Memory B cell (primary cell): ENCODE measurements around the gene NBEAL2.
"Not testable (repeated sequence)": the region's sequence is repeated elsewhere in the genome, so short reads cannot be mapped to it uniquely, and the experiment has no call there.

Source experiments
- ATAC-seq: fragments of 150-1000 bp; cut with Tn5 transposase; 2 replicates; pipeline ENCODE4 v1.10.0; 2021; ENCODE audit warnings: low read depth, mild to moderate bottlenecking, moderate library complexity
- DNase-seq, 2 donors: peaks; one replicate each; pipeline ENCODE4 v3.0.0; 2022; ENCODE audit warnings: low spot score in 2 of 2
- H3K27ac Mint-ChIP-seq: one replicate; pipeline ENCODE4 v1.8.0; 2022; ENCODE audit warnings: mild to moderate bottlenecking, moderate library complexity, mixed read lengths
- H3K27me3 Mint-ChIP-seq: one replicate; pipeline ENCODE4 v1.8.0; 2022; ENCODE audit warnings: mixed read lengths
- H3K36me3 Mint-ChIP-seq: one replicate; pipeline ENCODE4 v1.8.0; 2022; ENCODE audit warnings: mild to moderate bottlenecking, mixed read lengths
- H3K4me1 Mint-ChIP-seq: one replicate; pipeline ENCODE4 v1.8.0; 2022; ENCODE audit warnings: mixed read lengths
- H3K4me3 Mint-ChIP-seq: one replicate; pipeline ENCODE4 v1.8.0; 2022; ENCODE audit warnings: mild to moderate bottlenecking, moderate library complexity, mixed read lengths
- H3K9me3 Mint-ChIP-seq: one replicate; pipeline ENCODE4 v1.8.0; 2022; ENCODE audit warnings: mixed read lengths

Gene NBEAL2

GRCh38 chr3:47019201-47019600 is 39.7 kb downstream of the NBEAL2 start:
- DNase-seq: no peak
- ATAC-seq: no peak
- Mint-ChIP-seq H3K36me3 (peaks cover 12% of the 10 kb centered on the region), H3K9me3 (no peaks in the 10 kb centered on the region), H3K4me1 (peaks cover 29% of the 10 kb centered on the region), H3K4me3 (no peak overlapping the region), H3K27ac (peak overlapping the region; percentile 88), H3K27me3 (no peaks in the 10 kb centered on the region)

DNA sequence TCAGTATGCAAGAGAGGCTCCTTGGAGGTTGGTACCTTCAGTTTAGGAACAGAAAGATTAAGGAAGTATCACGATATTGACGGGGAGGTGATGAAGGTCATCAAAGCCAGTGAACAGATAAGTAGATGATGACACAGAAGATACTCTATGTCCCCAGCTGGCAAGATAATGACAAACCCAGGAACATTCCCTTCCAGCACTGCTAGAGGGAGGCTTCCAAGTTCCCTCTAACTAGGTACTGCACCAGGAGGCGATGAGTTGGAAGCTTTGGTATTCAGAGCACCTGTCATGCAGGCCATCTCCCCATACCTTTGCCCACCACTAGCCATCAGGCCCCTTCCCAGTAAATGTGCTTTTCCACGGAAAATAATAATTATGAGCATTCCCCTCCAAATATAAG is 40.8 kb downstream of the NBEAL2 start:
- no peak overlapping the region for H3K27ac Mint-ChIP-seq
- H3K9me3 Mint-ChIP-seq: no peaks in the 10 kb centered on the region
- no peak overlapping the region for H3K4me3 Mint-ChIP-seq
- H3K36me3 Mint-ChIP-seq: peaks cover 12% of the 10 kb centered on the region
- ATAC-seq: no peak
- no peak for DNase-seq
- H3K27me3 Mint-ChIP-seq: no peaks in the 10 kb centered on the region
- H3K4me1 Mint-ChIP-seq: peaks cover 37% of the 10 kb centered on the region

DNA sequence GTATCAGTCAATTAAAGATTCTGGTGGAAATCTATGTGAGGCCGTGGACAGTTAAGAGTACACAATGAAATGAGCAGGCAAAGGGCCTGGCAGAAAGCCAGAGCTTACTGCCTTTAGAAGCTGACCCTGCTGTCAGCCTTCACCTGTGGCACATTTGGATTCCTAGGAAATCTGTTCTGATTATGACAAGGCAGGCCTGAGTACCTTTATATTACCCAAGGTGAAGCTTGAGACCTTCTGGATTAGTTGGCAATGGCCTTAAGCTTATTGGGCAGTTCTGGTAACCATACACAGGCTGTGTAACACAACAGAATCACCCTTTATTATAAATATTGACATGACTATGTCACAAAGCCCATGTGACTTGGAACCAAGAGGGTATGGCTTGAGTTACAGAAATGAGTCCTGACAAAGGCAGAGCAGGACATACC is 43.2 kb downstream of the NBEAL2 start:
- Mint-ChIP-seq H3K27me3 (no peaks in the 10 kb centered on the region), H3K36me3 (peaks cover 14% of the 10 kb centered on the region), H3K4me1 (peaks cover 28% of the 10 kb centered on the region), H3K27ac (no peak overlapping the region), H3K4me3 (no peak overlapping the region), H3K9me3 (no peaks in the 10 kb centered on the region)
- DNase-seq (no peak), ATAC-seq (no peak)

GRCh38 chr3:47024932-47025331 is 45.5 kb downstream of the NBEAL2 start:
- H3K9me3 Mint-ChIP-seq: no peaks in the 10 kb centered on the region
- H3K36me3 Mint-ChIP-seq: peaks cover 16% of the 10 kb centered on the region
- ATAC-seq (no peak), DNase-seq (no peak)
- H3K4me3 Mint-ChIP-seq: no peak overlapping the region
- H3K4me1 Mint-ChIP-seq: peaks cover 16% of the 10 kb centered on the region
- H3K27ac Mint-ChIP-seq: peak overlapping the region; percentile 61
- no peaks in the 10 kb centered on the region for H3K27me3 Mint-ChIP-seq

- not testable (repeated sequence) for ATAC-seq, H3K27me3 Mint-ChIP-seq, H3K4me3 Mint-ChIP-seq, H3K9me3 Mint-ChIP-seq, DNase-seq
- Mint-ChIP-seq H3K36me3 (peaks cover 18% of the 10 kb centered on the region), H3K4me1 (peaks cover 19% of the 10 kb centered on the region), H3K27ac (peak overlapping the region; percentile 56)
Measured at GRCh38 chr3:47026432-47026831, 47.0 kb downstream of the NBEAL2 start.

DNA sequence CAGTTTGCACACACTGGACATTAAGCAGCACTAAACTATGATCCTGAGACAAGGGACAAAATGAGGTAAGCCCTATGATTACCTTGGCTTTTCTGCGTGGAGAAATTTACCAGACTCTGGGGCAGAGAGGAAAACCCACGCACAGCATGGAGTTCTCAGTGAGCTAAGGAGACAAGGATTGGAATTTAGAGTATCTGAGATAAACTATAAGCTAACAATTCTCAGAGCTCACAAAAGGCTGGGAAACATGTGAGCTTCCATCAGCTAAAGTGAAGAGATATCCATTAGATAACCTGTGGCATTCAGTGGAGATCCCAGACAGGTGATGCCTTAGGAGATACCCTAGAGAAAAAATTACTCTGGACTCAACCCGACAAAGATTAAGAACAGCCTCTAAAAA is 48.7 kb downstream of the NBEAL2 start:
- Mint-ChIP-seq H3K9me3 (no peaks in the 10 kb centered on the region), H3K27ac (peak overlapping the region; percentile 12), H3K36me3 (peaks cover 21% of the 10 kb centered on the region), H3K27me3 (no peaks in the 10 kb centered on the region), H3K4me3 (no peak overlapping the region), H3K4me1 (peaks cover 23% of the 10 kb centered on the region)
- ATAC-seq: no peak
- DNase-seq: no peak

DNA sequence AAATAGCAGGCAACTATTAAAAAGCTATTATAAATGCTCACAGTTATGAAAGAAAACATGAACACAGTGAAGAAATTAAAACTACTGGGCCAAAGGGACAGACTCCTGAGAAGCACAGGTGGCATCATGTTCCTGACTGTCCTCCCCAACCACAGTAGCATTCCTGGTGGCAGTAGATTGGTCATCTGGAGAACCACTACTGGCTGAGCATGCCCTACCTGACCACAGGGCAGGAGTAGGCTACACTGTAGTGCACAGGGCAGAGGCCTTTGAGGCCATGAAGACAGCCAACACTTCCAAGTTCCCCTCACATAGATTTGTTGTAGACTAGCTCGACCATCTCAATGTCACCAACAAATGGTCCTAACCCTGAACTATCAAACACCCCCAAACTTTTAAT is 49.2 kb downstream of the NBEAL2 start:
- H3K27ac Mint-ChIP-seq: peak overlapping the region; percentile 12
- H3K4me1 Mint-ChIP-seq: peaks cover 23% of the 10 kb centered on the region
- ATAC-seq: no peak
- no peaks in the 10 kb centered on the region for H3K27me3 Mint-ChIP-seq
- no peak overlapping the region for H3K4me3 Mint-ChIP-seq
- H3K9me3 Mint-ChIP-seq: no peaks in the 10 kb centered on the region
- peaks cover 23% of the 10 kb centered on the region for H3K36me3 Mint-ChIP-seq
- DNase-seq: no peak

- Mint-ChIP-seq H3K27ac (peak overlapping the region; percentile 72), H3K4me1 (peaks cover 11% of the 10 kb centered on the region), H3K36me3 (peaks cover 27% of the 10 kb centered on the region)
- DNase-seq, H3K27me3 Mint-ChIP-seq, H3K9me3 Mint-ChIP-seq, H3K4me3 Mint-ChIP-seq: not testable (repeated sequence)
- ATAC-seq: peak; percentile 83
Measured at GRCh38 chr3:47031041-47031440, 51.6 kb downstream of the NBEAL2 start.

- ATAC-seq (no peak), DNase-seq (no peak)
- H3K4me3 Mint-ChIP-seq: no peak overlapping the region
- peaks cover 26% of the 10 kb centered on the region for H3K36me3 Mint-ChIP-seq
- no peaks in the 10 kb centered on the region for H3K9me3 Mint-ChIP-seq
- H3K4me1 Mint-ChIP-seq: peaks cover 20% of the 10 kb centered on the region
- H3K27ac Mint-ChIP-seq: peak overlapping the region; percentile 83
- H3K27me3 Mint-ChIP-seq: no peaks in the 10 kb centered on the region
Measured at GRCh38 chr3:47034868-47035489, 55.5 kb downstream of the NBEAL2 start.

DNA sequence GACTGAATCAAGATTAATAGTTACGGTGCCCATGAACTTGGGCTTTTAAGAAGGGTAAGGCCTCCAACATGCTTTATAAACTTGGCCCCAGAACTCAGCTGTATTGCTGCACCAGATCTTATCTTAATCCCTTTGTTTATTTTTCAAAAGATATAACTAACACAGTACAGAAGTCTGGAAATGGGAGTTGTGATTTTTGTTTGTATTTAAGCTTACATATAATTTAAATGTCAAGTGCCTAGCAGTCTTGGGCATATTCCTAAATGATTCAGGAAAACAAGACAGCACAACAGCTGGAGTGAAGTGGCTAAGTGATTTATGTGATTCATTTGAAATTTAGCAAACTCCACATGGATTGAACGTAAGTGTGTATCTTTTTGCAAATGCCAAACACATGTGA is 56.2 kb downstream of the NBEAL2 start:
- H3K4me1 Mint-ChIP-seq: peaks cover 20% of the 10 kb centered on the region
- H3K27me3 Mint-ChIP-seq: no peaks in the 10 kb centered on the region
- H3K4me3 Mint-ChIP-seq: no peak overlapping the region
- no peaks in the 10 kb centered on the region for H3K9me3 Mint-ChIP-seq
- H3K36me3 Mint-ChIP-seq: peaks cover 28% of the 10 kb centered on the region
- DNase-seq (no peak), ATAC-seq (no peak)
- H3K27ac Mint-ChIP-seq: peak overlapping the region; percentile 83

GRCh38 chr3:47036145-47036544 is 56.7 kb downstream of the NBEAL2 start:
- H3K36me3 Mint-ChIP-seq: peaks cover 26% of the 10 kb centered on the region
- H3K9me3 Mint-ChIP-seq: no peaks in the 10 kb centered on the region
- H3K27ac Mint-ChIP-seq: peak overlapping the region; percentile 41
- no peaks in the 10 kb centered on the region for H3K27me3 Mint-ChIP-seq
- DNase-seq (no peak), ATAC-seq (no peak)
- no peak overlapping the region for H3K4me3 Mint-ChIP-seq
- H3K4me1 Mint-ChIP-seq: peaks cover 15% of the 10 kb centered on the region

- peaks cover 13% of the 10 kb centered on the region for H3K4me1 Mint-ChIP-seq
- ATAC-seq: not testable (repeated sequence)
Measured at GRCh38 chr3:47037302-47037701, 57.8 kb downstream of the NBEAL2 start.

DNA sequence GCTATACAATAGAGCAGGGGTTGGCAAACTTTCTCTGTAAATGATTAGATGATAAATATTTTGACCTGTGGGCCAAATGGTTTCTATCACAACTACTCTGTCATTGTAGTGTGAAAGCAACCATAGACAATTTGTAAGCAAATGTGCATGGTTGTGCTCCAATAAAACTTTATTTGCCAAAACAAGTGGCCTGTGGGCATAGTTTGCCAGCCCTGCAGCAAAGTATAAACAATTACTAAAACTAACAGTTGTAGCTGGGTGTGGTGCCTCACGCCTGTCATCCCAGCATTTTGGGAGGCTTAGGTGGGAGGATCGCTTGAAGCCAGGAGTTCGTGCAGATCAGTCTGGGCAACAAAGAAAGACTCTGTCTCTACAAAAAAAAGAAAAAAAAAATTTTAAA is 61.6 kb downstream of the NBEAL2 start:
- no peak overlapping the region for H3K27ac Mint-ChIP-seq
- H3K9me3 Mint-ChIP-seq: no peaks in the 10 kb centered on the region
- DNase-seq: no peak
- ATAC-seq: no peak
- H3K4me1 Mint-ChIP-seq: peaks cover 13% of the 10 kb centered on the region
- no peak overlapping the region for H3K4me3 Mint-ChIP-seq
- peaks cover 26% of the 10 kb centered on the region for H3K36me3 Mint-ChIP-seq
- H3K27me3 Mint-ChIP-seq: no peaks in the 10 kb centered on the region

More at GRCh38 chr3:47037302-47037701, 57.8 kb downstream of the NBEAL2 start:
- Mint-ChIP-seq H3K27ac (peak overlapping the region; percentile 89), H3K36me3 (peaks cover 27% of the 10 kb centered on the region)
- H3K27me3 Mint-ChIP-seq, H3K4me3 Mint-ChIP-seq, H3K9me3 Mint-ChIP-seq, DNase-seq: not testable (repeated sequence)

GRCh38 chr3:47042231-47042791 is 62.8 kb downstream of the NBEAL2 start:
- ATAC-seq (no peak), DNase-seq (no peak)
- H3K4me1 Mint-ChIP-seq: peaks cover 13% of the 10 kb centered on the region
- H3K36me3 Mint-ChIP-seq: peaks cover 24% of the 10 kb centered on the region
- peak overlapping the region; percentile 63 for H3K27ac Mint-ChIP-seq
- no peaks in the 10 kb centered on the region for H3K27me3 Mint-ChIP-seq
- H3K4me3 Mint-ChIP-seq: no peak overlapping the region
- no peaks in the 10 kb centered on the region for H3K9me3 Mint-ChIP-seq

DNA sequence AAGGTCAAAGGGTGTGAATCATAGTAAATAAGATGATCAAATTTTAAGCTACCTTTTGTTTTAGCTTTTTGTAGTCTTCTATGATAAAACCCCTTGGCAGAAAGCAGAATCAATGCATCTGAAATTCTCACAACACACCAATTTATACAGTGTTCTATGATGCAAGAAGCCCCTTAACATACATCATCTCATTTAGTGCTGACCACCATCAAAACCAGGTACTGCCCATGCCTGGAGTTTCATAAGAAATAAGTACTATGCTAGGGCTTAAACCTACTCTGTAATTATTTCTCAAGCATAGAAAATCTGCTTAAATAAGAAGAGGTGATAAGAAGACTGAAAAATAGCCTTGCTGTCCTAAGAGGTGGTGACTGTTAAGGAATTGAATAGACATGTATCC is 67.6 kb downstream of the NBEAL2 start:
- Mint-ChIP-seq H3K27ac (peak overlapping the region; percentile 0), H3K27me3 (no peaks in the 10 kb centered on the region), H3K9me3 (no peaks in the 10 kb centered on the region), H3K36me3 (peaks cover 12% of the 10 kb centered on the region), H3K4me1 (peaks cover 7% of the 10 kb centered on the region), H3K4me3 (no peak overlapping the region)
- ATAC-seq (no peak), DNase-seq (no peak)
